KOPT-K1 (cell line): Measurements from ENCODE around the gene MR1.

Source experiments
- H3K27ac ChIP-seq: fragments of 200-600 bp; sonication (generic); 2 replicates; pipeline ENCODE4 v1.5.1; 2016; ENCODE audit warnings: antibody characterized with exemption, mild to moderate bottlenecking, low read depth, low read length; ENCODE audit not compliant: poor library complexity, severe bottlenecking
- H3K36me3 ChIP-seq: fragments of 200-600 bp; sonication (generic); 2 replicates; pipeline ENCODE4 v1.5.1; 2017; ENCODE audit warnings: antibody characterized with exemption, mild to moderate bottlenecking, low read length, moderate library complexity; ENCODE audit not compliant: insufficient read depth
- H3K9me3 ChIP-seq: fragments of 200-600 bp; sonication (generic); 2 replicates; pipeline ENCODE4 v1.5.1; 2017; ENCODE audit warnings: antibody characterized with exemption, low read length, mild to moderate bottlenecking; ENCODE audit not compliant: insufficient read depth, poor library complexity, severe bottlenecking

The MR1 gene

GRCh38 chr1:181064702-181065101, 30.9 kb downstream of the MR1 start:
- Histone ChIP-seq H3K36me3 (no peaks in the 10 kb centered on the region), H3K27ac (no peak overlapping the region), H3K9me3 (peaks cover 4% of the 10 kb centered on the region)

- no peak overlapping the region for H3K27ac ChIP-seq
- H3K36me3 ChIP-seq = no peaks in the 10 kb centered on the region
- H3K9me3 ChIP-seq = no peaks in the 10 kb centered on the region
Measured at GRCh38 chr1:181073638-181074037, 39.9 kb downstream of the MR1 start.

- Histone ChIP-seq H3K36me3 (no peaks in the 10 kb centered on the region), H3K27ac (no peak overlapping the region), H3K9me3 (no peaks in the 10 kb centered on the region)
Measured at GRCh38 chr1:181075766-181076350, 42.1 kb downstream of the MR1 start.

- H3K9me3 ChIP-seq = no peaks in the 10 kb centered on the region
- H3K27ac ChIP-seq = no peak overlapping the region
- no peaks in the 10 kb centered on the region for H3K36me3 ChIP-seq
Measured at GRCh38 chr1:181076852-181077251, 43.1 kb downstream of the MR1 start.

- Histone ChIP-seq H3K9me3 (no peaks in the 10 kb centered on the region), H3K36me3 (no peaks in the 10 kb centered on the region), H3K27ac (no peak overlapping the region)
Measured at GRCh38 chr1:181077576-181078242, 43.9 kb downstream of the MR1 start.

GRCh38 chr1:181079382-181079781, 45.6 kb downstream of the MR1 start:
- no peaks in the 10 kb centered on the region for H3K36me3 ChIP-seq
- H3K9me3 ChIP-seq = no peaks in the 10 kb centered on the region
- H3K27ac ChIP-seq = no peak overlapping the region

- no peaks in the 10 kb centered on the region for H3K36me3 ChIP-seq
- no peak overlapping the region for H3K27ac ChIP-seq
- no peaks in the 10 kb centered on the region for H3K9me3 ChIP-seq
Measured at GRCh38 chr1:181079920-181080319, 46.1 kb downstream of the MR1 start.

- Histone ChIP-seq H3K36me3 (no peaks in the 10 kb centered on the region), H3K27ac (no peak overlapping the region), H3K9me3 (no peaks in the 10 kb centered on the region)
Measured at GRCh38 chr1:181080556-181080955, 46.8 kb downstream of the MR1 start.

GRCh38 chr1:181081395-181081794, 47.6 kb downstream of the MR1 start:
- Histone ChIP-seq H3K36me3 (no peaks in the 10 kb centered on the region), H3K27ac (no peak overlapping the region)

GRCh38 chr1:181083842-181084605, 50.2 kb downstream of the MR1 start:
- Histone ChIP-seq H3K27ac (no peak overlapping the region), H3K36me3 (no peaks in the 10 kb centered on the region), H3K9me3 (no peaks in the 10 kb centered on the region)

More at GRCh38 chr1:181081395-181081794, 47.6 kb downstream of the MR1 start:
- no peaks in the 10 kb centered on the region for H3K9me3 ChIP-seq

GRCh38 chr1:181084606-181084969, 50.8 kb downstream of the MR1 start:
- no peaks in the 10 kb centered on the region for H3K36me3 ChIP-seq
- H3K9me3 ChIP-seq = no peaks in the 10 kb centered on the region
- no peak overlapping the region for H3K27ac ChIP-seq

- Histone ChIP-seq H3K36me3 (peaks cover 3% of the 10 kb centered on the region), H3K9me3 (no peaks in the 10 kb centered on the region), H3K27ac (no peak overlapping the region)
Measured at GRCh38 chr1:181086091-181086490, 52.3 kb downstream of the MR1 start.

GRCh38 chr1:181086926-181087325, 53.1 kb downstream of the MR1 start:
- H3K27ac ChIP-seq = no peak overlapping the region
- H3K36me3 ChIP-seq = peaks cover 11% of the 10 kb centered on the region
- H3K9me3 ChIP-seq = no peaks in the 10 kb centered on the region

- no peaks in the 10 kb centered on the region for H3K9me3 ChIP-seq
- peaks cover 15% of the 10 kb centered on the region for H3K36me3 ChIP-seq
- H3K27ac ChIP-seq = no peak overlapping the region
Measured at GRCh38 chr1:181087400-181087901, 53.7 kb downstream of the MR1 start.
